SKM-1 (cell line): ENCODE data around the gene PRKG1.
"Not testable (repeated sequence)": the region's sequence is repeated elsewhere in the genome, so short reads cannot be mapped to it uniquely, and the experiment has no call there.

ENCODE experiments used
- DNase-seq: peaks from one replicate; lab custom pipeline; 2025; ENCODE audit not compliant: unreplicated experiment; lab: John Stamatoyannopoulos, UW

PRKG1 gene

DNA sequence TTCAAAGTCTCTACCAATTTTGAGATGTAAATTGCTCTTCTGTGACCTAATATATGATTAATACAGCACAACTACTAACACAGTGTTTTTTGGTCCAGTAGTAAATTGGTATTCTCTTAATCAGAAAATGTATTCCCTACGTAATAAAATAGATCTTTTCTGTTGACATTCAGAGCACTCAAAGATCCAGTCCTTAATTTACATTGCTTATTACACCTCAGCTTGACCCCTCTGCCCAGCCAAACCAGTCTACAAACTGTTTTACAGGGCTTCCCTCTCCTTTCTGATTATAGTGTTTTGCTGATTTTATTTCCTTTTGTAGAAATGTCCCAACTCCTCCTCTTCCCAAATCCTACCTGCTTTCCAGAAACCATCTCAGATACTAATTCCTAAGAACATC is 293.4 kb downstream of the PRKG1 start:
- no peak for DNase-seq

DNA sequence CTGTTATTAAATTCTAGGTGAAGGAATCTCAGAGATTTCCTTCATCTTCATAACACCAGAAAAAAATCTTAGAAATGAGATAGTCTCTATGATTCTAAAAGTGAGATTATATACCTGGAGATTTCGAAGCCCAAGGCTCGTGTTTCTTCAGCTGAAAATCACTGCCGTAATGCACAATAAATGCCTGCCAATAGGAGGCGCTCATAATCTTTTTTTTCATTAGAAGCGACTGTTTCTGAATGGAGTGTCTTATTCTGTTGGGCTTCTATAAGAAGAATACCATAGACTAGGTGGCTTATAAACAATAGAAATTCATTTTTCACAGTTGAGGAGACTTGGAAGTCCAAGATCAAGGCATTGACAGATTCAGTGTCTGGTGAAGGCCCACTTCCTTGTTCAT is 294.7 kb downstream of the PRKG1 start:
- no peak for DNase-seq

DNA sequence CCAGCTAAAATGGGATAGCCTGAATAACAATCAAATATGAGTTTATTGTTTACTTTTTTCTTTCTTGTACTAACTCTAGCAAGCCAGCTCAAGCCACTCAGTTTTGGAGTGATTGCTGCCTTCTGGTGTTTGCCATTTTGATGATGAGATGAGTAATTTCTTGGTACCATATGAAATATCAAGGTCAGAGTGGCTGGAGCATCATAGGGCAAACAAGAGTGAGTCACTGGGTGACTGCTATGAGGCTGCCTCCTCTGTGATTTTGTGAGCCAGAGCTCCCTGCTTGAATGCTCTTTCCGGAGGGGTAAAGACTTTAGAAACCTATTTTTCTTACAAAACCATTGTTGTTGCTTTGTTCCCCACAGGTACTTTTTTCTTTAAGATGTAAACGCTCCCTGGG is 295.6 kb downstream of the PRKG1 start:
- no peak for DNase-seq

DNA sequence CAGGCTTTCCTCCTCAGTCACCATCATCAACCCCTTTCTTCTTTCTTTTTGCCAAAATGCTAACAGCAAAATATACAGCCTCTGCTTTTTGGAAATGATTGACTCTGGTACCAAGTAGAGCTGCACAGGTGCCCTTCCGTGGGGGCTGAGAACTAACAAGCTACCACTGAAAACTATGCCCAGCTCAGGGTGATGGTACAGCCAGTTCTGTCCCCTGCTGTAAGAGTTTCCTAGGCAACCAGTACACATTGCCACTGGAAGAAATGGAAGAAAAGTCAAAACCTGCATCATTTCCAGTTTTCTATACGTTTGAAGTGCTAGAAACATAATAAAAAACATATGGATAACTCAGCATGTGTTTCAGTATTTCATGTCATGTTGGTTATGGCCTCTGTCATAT is 297.5 kb downstream of the PRKG1 start:
- no peak for DNase-seq

DNA sequence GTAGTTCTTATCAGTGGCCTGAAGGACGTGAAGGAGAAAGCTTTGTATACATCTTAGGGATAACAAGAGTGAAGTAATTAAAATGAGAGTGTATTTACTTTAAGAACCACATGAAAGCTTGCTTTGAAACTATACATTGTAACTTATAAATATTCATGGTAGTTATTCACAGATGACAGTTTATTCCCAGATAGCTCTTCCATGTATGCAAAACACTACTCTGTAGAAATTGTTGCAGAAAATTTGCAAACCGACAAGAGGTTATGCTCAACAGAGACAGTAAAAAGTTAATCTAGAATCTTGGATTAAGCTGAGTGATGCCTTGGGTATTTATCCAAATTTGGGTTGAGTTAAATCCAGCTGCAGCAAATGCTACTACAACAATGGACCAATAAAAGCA is 301.5 kb downstream of the PRKG1 start:
- DNase-seq, result no peak

DNA sequence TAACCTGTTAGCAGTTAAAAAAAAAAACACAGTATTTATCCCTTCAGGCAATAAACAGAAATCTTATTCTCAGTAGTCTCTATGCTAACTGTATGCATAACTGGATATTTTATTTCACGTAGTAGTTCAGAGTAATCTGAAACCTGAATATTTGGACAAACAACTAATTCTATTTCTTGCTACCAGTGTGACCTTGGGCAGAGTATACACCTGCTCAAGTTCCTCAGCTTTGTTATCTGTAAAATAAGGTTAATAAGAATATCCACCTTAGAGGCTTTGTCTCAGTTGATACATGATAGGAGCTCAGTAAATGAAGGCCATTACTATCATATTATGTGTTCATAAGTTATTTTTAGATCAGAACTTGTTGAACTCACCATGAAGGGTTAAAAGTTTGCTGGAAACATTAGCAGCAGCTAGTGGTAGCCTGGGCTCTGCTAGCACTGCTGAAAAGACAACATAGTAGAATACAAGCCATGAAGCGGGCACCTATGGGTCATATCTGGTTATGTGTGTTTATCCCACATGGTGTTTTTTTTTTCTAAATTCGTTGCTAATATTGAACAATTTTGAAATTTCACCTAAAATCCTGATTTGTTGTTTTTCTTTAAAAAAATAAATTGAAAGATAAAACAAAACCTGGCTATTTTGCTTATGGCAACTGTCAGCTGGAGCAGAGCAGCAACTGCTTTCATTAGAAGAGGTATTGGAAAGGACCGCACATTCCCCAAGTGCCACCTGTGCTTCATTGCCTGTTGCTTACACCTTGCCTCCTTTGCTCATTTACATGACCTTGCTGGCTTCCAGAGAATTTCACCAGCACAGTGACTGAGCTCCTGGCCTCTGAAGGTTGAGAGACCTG is 303.0 kb downstream of the PRKG1 start:
- DNase-seq, result no peak

DNA sequence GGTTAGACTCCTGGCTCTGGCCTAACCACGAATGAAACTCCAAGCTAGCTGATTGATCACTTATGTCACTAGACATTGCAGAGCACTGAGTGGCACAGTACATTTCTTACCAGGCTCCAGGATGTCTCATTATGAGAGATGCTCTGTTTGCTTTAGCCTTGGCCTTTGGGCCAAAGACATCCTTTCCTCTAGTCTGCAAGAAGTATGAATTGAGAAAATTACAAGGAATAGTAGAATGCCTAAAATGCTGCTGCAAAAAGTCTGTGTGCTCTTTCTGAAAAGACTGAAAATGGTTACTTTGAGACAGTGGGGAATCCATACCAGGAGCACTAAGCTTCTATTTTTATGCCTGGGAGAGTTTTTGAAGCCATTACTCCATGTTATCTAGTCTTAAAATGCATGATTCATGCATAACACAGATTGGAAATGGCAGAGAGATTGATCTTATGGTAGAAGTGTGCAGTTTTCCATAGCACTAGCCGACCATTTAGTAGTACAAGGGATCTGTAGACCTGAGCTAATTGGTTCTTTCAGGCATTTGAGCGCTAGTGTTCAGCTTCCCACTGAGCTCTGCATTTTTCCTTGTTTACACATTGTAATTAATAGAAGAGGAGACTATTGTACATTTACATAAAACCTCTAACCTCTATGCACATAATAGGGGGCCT is 303.8 kb downstream of the PRKG1 start:
- no peak for DNase-seq

DNA sequence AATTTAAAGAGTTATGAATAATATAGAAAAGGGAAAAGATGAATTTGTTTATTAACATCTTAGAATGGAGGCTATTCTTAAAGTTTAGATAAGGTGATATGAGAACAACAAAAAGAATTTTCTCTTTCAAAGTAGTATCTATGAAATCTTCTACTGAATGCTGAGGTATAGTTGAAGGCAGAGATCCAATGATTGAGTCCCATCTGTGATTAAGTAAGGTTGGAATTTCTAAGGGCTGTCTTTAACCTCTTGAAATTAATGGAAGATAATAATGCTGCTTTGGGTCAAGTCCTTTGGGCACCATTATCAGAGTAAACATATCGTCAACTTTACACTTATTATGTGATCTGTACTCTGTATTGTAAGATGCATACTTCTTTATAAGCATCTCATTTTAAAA is 307.9 kb downstream of the PRKG1 start:
- no peak for DNase-seq

DNA sequence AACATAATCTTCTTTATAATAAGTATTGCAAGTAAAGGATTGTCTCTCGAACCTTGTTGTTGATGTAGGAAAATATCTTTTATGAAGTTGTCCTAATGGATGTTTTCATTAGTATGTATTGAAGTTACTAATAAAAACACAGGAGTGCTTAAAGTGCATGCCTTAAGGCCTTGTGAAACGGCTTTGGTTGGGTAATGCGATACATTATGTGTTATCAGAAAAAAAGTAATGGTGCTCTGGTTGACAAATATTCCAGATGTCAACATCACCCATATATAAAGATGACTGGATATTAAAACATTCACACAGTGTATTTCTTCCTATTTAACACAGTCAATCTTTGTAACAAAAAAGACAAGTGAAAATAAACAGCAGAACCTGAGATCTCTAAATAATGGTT is 310.7 kb downstream of the PRKG1 start:
- DNase-seq, result no peak

DNA sequence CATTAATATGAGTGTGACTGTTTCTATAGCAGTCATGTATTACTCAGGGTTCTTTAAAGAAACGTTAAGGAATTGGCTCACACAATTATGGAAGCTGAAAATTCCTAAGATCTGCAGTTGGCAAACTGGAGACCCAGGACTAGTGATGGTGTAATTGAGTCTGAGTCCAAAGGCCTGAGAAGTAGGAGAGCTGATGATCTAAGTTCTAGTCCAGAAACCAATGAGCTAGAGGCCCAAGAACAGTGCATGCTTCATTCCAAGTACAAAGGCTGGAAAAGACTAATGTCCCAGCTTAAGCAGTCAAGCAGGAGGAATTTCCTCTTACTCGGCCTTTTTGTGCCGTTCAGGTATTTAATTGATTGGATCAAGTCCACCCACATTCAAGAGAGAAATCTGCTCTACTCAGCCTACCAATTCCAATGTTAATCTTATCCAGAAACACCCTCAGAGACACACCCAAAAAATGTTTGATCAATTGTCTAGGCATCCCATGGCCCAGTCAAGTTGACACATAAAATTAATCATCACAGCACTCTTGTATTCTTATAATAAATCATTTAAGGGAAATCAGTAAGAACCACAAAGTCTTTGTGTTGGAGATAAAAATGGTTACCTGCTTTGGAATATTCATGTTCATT is 312.1 kb downstream of the PRKG1 start:
- DNase-seq, result no peak

DNA sequence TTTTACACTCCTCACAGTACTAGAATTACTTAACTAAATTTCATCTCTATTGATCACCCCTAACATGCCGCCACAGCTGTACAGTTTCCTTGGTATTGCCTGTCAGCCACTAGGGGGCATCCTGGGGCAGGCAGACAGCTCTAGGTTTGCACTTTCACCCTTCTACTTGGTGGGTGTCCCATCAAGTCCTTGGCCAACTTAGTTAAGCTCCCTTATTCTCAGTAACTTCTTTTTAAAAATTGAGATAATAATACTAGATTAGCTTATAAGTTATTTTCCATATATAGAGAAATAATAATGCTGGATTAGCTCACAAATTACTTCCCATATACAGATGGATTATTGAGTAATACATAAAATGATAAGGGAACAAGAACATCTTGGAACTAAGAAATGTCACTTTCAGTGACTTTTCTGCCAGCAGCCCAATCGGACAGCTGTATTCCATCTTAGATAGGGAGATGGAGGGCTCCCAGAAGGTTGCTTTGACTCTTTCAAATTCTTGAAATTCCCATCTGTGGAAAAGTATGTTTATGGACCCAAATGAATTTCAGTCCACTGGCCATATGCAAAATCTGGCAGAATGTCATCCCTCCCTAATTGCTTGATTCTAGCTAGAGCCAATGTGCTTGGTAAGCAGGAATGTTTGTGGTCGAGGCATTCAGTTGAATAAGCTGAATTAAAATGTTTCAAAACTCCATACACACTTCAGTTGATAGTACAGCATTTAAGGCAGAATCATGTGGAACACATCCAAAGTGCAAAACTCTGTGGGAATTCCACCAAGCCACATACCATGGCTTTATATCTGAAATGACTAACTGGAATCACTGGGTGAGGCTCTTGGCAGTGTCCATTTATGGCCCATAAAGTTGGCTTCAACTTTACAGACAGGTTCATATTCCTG is 315.4 kb downstream of the PRKG1 start:
- DNase-seq, result peak; percentile 43

DNA sequence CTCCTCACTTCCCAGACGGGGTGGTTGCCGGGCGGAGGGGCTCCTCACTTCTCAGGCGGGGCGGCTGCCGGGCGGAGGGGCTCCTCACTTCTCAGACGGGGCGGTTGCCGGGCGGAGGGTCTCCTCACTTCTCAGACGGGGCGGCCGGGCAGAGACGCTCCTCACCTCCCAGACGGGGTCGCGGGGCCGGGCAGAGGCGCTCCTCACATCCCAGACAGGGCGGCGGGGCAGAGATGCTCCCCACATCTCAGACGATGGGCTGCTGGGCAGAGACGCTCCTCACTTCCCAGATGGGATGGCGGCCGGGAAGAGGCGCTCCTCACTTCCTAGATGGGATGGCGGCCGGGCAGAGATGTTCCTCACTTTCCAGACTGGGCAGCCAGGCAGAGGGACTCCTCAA is 318.7 kb downstream of the PRKG1 start:
- not testable (repeated sequence) for DNase-seq

DNA sequence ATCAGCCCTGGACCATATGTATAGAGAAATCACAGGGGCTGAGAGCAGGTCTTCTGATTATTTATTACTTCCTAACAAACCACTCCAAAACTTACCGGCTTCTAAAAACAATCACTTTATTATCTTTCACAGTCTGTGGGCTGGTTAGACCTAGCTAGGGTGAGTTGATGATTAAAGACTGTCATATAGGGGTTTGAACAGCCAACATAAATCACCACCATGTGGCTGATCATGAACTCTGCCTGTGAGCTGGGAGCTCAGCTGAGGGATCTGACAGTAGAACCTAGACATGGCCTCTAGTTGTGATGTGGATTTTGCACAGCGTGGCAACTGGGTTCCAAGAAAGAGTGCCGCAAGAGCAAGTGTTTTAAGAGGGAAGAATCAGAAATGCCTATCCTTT is 319.8 kb downstream of the PRKG1 start:
- DNase-seq, result no peak

DNA sequence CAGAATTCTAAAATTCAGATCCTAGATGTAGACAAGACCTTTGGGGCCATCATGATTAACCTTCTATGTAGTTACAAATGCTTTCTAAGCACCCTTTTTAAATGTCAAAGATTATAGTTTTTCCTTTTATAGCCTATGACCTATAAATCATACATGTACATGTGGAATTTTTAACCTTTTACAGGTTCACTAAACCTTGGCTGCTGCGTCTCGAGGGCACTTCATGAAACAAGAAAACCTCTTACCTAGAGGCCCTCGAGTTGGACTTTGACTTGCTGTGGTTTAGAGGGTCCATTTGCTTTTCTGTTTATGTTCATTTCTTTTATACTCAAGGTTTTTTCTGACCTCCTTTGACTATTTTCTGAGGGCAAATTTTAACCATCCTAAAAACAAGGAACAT is 323.0 kb downstream of the PRKG1 start:
- DNase-seq, result no peak

DNA sequence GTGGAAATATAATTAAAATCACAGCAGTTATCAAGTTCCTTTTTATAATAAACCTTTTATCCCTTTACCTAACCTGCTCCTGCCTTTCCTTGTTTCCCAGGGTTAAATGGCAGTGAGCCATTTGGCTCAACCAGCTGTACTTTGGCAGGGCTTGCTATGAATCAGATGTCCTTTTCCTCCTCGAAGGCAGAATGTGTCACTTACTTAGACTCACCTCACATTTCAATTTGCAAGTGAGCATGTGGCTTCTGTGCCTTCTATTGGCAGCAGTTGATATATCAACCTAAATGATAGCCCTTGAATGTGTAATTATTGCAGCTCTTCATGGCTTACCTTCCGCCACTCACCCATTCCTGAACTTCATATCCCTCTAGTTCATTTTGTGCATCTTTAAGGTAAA is 323.4 kb downstream of the PRKG1 start:
- no peak for DNase-seq

DNA sequence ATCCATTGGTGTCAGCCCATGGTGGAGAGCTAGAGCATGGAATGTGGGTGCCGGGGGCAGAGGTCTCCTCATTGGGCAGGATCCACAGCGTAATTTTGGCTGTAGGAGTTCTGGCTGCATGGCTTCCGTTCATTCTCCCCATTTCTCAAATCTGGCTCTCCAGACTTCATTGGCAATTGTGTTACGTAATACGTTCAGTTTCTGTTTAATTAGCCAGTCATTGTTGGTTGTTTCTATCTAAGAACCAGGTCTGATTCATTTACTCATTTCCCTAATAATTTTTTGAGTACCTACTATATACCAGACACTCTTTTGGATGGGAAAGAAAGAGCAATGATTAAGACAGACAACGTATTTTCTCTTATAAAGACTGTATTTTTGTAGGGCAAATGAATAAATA is 325.6 kb downstream of the PRKG1 start:
- no peak for DNase-seq

DNA sequence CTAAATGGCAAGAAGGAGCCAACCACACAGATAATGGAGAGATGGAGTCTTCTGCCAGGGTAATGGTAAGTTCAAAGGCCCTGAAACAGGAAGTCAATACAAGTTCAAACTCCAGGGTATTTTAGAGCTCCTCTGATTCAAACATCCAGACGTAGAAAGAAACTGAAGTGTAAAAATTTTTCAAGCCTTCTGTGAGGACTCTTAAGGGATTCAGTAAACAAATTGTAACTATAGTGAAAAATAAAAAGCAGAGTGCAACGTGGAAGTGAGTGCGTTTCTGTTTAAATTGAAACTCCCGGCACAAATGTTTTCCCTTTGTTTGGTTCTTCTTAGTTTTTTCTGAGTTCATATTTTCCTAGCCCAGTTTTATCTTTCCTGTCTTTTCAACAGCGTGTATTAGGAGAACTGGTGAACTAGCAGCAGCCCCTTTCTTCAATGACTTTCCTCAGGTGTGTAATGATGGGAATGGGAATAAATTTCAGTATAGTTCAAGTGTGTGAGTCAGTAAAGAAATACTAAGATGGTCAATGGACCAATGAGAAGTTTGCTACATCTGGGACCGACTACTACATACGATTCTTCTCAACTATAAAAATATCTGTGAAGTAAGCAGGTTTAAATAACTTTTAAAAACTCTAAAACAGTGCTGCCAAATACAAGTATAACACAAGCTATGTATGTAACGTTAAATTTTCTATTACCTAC is 326.3 kb downstream of the PRKG1 start:
- no peak for DNase-seq

DNA sequence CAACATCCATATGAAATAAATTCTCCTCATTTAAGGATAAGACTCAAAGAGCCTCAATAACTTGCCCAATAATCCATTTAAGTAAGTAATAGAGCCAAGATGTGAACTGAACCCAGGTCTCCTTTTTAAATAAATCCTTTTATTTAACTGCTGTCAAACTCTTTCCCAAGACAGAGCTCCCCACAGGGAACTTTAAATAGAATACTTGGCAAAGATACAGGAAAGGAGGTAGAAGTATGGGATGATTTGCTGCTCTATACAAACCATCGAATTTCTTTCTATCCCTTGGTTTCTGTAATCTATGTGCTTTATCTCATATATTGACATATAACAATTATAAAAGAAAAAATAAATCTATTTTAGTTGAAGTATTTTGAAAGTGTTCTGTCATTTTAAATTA is 329.2 kb downstream of the PRKG1 start:
- no peak for DNase-seq

DNA sequence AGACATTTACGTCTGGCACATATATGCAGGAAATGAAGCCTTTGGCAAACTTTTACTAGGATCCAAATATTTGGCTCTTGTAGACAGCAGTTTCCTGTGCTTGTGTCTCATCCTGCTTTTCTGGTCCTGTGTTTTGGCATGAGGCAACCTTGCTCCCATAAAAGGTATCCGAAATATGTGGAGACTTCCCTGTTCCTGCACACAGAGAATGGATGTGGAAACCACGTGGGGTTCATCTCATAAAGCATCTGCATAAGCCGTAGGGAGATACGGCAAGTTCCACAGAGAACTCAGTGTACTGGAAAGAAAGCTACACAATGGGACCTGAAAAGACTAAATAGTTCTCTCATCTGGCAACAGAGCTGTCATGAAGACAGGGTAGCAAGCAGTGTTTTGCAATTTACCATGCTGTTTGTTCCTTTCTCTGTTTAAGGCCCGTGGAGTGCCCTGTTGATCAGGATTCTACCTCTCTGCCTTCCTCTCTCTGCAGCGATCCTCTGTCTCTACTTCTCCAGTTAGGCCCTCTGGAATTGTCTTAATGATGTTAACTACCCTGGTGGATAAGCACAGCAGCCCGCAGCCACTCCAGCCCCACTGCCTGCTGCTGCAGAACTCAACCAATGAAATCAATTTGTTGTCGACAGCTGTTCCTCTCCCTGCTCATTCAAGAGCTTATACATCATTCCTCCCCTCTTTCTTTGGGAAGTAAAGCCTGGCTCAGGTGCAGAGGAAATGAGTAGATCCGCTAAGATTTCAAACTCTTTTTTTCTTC is 331.5 kb downstream of the PRKG1 start:
- DNase-seq, result no peak

DNA sequence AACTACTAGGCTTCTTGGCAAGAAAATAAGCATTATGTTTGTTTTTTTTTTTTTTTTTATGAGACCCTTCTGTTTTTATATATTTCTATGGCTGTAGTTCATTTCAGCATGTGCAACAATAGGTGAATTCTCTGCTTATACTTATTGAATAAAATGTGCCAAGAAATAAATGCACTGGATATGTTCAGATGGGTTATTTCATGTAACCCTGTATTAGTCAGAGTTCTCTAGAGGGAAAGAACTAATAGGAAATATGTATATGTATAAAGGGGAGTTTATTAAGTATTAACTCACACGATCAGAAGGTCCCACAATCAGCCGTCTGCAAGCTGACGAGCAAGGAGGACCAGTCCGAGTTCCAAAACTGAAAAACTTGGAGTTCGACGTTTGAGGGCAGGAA is 332.3 kb downstream of the PRKG1 start:
- DNase-seq, result no peak
